HG03097 (cell line): ENCODE measurements around the gene PHLDB3.
"Not testable (repeated sequence)": the region's sequence is repeated elsewhere in the genome, so short reads cannot be mapped to it uniquely, and the experiment has no call there.

Experiments used
- ATAC-seq: cut with Tn5 transposase; IDR thresholded peaks from one replicate; pipeline ENCODE4 v1.9.1; 2021; ENCODE audit not compliant: unreplicated experiment, low FRiP score

The PHLDB3 gene

GRCh38 chr19:43447655-43448054 lies 56.9 kb downstream of the PHLDB3 start:
- no peak for ATAC-seq

DNA sequence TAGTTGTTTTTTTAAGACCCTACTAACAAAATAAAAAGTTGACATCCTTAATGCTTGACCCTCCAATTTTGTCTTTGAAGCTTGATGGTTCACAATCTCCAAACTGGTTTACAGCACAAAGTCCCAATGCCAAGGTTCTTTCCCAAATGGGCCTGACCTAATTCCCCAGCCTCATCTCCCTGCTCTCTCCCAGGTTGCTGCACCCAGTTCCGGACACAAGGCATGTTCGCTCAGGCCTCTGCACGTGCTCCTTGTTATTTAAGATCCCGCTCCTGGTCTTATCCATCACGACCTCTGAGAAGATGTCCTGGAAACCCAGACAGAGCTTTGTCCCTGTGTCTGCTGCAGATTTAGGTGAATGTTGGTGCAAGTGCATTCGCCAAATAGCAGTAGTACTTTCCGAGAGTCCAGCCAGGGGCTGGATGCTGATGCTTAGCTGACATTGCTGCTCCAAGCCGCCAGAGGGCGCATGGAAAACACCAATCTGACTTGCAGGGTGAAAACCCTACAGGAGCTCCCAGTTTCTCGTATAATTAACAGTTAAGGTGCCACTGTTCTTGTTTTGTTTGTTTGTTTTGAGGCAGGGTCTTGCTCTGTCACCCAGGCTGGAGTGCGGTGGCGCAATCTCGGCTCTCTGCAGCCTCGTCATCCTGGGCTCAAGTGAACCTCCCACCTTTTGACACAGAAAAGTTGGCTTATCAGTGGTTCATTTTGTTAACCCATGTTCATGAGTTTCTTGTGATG lies 57.6 kb downstream of the PHLDB3 start:
- no peak for ATAC-seq

DNA sequence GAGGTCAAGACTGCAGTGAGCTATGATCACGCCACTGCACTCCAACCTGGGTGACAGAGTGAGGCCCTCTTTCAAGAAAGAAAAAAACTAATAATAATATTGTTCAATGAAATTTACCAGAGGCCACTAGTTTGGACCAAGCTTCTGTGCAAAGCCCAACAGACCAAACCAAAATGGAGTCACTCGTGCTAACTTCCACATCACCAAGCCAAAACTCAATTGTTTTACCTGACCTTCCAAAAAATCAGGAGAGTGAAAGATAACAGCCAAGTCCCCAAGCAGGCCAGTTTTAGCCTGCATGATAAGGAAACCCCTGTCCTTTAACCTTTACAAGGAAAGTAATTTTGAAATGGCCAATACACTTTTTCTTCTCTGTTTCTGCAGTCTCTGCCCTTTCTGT lies 59.1 kb downstream of the PHLDB3 start:
- no peak for ATAC-seq

- ATAC-seq = no peak
Measured at GRCh38 chr19:43444531-43445287, 59.8 kb downstream of the PHLDB3 start.

GRCh38 chr19:43444091-43444490 lies 60.5 kb downstream of the PHLDB3 start:
- ATAC-seq = not testable (repeated sequence)

- ATAC-seq = no peak
Measured at GRCh38 chr19:43441716-43442115, 62.8 kb downstream of the PHLDB3 start.

DNA sequence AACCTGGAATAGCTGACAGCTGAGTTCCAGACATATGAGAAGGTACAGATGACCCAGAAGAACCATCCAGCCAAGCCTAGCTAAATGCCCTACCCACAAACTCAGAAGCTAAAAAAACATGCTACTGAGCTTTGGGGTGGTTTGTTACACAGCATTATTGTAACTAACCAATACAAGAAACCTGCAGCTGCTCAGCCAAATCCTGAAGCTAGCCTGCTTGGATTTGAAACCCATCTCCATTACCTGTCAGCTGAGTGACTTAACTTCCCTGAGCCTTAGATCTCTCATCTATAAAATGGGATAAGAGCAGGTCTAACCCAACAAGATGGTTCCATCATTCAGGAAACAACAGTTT lies 64.9 kb downstream of the PHLDB3 start:
- ATAC-seq = no peak

DNA sequence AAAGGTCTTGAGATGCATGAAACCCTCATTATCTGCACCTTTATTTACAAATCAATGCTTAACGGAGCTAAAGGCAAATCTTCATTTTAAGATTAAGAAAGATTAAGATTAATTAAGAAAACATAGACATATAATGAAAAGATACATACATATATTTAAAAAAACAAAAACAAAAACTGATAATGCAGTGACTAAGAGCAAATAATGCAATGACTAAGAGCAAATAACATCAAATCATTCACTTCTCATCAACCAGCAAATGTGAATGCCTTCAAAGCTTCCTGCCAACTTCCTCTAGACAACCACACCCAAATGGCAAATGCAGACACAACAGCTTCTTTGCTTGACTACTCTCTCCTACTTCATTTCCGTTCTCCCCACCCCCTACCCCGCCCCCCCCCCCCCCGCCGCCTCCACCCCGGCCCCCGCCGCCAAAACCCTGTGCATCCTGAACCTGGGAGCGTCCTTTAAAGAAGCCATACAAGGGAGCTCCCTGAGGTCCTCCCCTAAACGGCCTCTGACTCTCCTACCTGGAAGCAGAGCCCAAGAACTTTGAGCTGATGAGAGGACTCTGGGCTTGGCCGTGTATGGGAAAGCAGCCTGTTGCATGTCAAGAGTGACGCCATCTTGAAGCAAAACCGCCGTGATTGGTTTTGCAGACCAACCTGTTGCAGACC lies 65.4 kb downstream of the PHLDB3 start:
- no peak for ATAC-seq

GRCh38 chr19:43438291-43439031 lies 66.1 kb downstream of the PHLDB3 start:
- ATAC-seq = no peak

DNA sequence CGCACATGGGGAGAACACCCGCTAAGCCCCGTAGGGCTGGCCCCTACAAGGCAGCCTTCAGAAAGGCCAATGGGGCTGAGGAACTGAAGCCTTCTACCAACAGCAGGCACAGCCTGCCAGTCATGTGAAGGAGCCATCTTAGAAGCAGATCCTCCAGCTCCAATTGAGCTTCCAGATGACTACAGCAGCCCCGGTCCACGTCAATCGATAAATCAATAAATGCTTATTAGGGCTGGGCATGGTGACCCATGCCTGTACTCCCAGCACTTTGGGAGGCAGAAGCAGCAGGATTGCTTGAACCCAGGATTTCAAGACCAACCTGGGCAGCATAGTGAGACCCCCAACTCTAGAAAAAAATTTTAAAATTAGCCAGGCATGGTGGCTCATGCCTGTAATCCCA lies 66.8 kb downstream of the PHLDB3 start:
- ATAC-seq = no peak

DNA sequence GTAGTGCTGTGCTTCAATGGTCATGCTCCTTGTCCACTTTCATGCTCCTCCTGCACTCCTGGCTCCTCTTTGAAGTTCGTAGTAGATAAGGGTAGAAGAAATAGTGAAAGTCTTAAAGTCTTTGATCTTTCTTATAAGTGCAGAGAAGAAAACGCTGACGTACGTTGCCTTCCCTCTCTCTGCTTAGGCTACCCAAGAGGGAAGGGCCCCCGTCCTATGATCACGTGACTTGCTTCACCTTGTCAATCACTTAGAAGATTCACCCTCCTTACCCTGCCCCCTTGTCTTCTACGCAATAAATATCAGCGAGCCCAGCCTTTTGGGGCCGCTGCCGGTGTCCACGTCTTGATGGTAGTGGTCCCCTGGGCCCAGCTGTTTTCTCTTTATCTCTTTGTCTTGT lies 67.3 kb downstream of the PHLDB3 start:
- ATAC-seq = not testable (repeated sequence)

DNA sequence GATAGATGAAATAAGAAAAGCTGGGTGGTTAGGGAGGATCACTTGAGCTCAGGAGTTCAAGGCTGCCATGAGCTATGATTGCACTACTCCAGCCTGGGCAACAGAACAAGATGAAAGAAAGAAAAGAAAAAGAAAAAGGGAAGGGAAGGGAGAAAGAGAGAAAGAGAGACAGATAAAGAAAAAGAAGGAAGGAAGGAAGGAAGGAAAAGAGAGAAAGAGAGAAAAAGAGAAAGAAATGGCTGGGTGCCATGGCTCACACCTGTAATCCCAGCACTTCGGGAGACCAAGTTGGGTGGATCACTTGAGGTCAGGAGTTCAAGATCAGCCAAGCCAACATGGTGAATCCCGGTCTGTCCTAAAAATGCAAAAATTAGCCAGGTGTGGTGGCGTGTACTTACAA lies 68.8 kb downstream of the PHLDB3 start:
- no peak for ATAC-seq

GRCh38 chr19:43433689-43434088 lies 70.9 kb downstream of the PHLDB3 start:
- no peak for ATAC-seq

- no peak for ATAC-seq
Measured at GRCh38 chr19:43433358-43433673, 71.2 kb downstream of the PHLDB3 start.

DNA sequence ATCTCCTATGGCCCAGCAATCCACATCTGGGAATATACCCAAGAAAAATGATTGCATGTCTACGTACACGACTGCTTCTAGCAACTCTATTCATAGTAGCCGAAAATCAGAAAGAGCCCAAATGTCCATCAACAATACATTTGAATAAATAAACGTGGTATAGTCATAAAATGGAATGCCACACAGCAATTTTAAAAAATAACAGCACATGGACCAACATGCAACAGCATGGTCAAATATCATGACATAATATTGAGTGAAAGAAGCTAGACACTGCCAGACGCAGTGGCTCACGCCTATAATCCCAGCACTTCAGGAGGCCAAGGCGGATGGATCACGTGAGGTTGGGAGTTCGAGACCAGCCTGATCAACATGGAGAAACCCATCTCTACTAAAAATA lies 73.6 kb downstream of the PHLDB3 start:
- ATAC-seq = no peak

DNA sequence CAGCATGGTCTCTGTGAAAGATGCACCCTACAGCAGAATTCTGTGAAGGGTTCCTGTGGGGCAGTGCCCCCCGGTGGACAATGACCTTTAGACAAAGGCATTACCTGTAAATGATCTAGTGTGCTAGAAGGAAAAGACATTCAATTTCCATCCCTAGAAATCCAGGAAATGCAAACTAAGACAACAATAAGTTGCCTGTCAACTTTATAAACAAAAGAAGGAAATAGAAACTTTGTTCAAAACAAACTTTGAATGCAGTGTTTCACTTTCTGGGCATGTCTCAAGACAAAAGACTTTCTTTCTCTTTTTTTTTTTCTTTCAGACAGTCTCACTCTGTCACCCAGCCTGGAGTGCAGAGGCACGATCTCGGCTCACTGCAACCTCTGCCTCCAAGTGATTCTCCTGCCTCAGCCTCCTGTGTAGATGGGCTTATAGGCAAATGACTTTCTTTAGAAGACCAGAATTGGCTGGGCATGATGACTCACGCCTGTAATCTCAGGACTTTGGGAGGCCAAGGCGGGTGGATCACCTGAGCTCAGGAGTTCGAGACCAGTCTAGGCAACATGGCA lies 74.3 kb downstream of the PHLDB3 start:
- no peak for ATAC-seq

DNA sequence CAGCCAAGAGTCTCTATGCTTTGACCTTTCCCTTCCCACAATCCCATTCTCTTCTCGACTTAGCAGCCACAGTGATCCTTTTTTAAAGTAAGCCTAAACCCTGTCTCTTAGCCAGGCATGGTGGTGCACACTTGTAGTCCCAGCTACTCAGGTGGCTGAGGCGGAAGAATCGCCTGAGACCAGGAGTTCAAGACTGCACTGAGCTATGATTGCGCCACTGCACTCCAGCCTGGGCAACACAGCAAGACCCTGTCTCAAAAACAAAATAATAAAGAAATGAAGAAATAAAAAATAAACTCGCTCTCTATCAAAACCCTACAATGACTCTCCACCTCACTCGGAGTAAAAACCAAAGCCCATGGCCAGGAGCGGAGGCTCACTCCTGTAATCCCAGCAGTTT lies 75.2 kb downstream of the PHLDB3 start:
- no peak for ATAC-seq

GRCh38 chr19:43425567-43426392 lies 78.8 kb downstream of the PHLDB3 start:
- no peak for ATAC-seq
